Spleen (tissue), 11 donors: ENCODE data around the gene HSP90AB1. TPM values are rescaled to one million over a fixed set of nuclear protein-coding genes. Genes with fewer than 3 reads are reported as not detected.

Experiments
- DNase-seq: peaks from one replicate; pipeline ENCODE4 v3.0.0-alpha.2; 2020
- H3K27ac ChIP-seq, 8 donors: fragments of 200-600 bp; sonication (generic) in 7 of 8; 1 replicate in 4 of 8; 2 replicates in 4 of 8; pipeline versions ENCODE4 v1.5.0 to v1.8.0; 2016 to 2021; ENCODE audit warnings: inconsistent platforms in 4 of 8, mild to moderate bottlenecking in 4 of 8, moderate library complexity in 1 of 8
- H3K27me3 ChIP-seq, 7 donors: fragments of 200-600 bp; sonication (generic) in 6 of 7; replicated peaks in 1 of 7; 1 replicate in 4 of 7; 2 replicates in 3 of 7; pipeline versions ENCODE4 v1.5.0 to v1.8.0; 2016 to 2021; ENCODE audit warnings: inconsistent platforms in 3 of 7, mild to moderate bottlenecking in 1 of 7
- H3K36me3 ChIP-seq, 6 donors: fragments of 200-600 bp; sonication (generic) in 5 of 6; 1 replicate in 4 of 6; 2 replicates in 2 of 6; pipeline versions ENCODE4 v1.5.0 to v1.8.0; 2016 to 2021; ENCODE audit warnings: inconsistent platforms in 2 of 6
- H3K4me1 ChIP-seq, 6 donors: fragments of 200-600 bp; sonication (generic) in 5 of 6; 1 replicate in 3 of 6; 2 replicates in 3 of 6; pipeline versions ENCODE4 v1.5.0 to v1.8.0; 2016 to 2021; ENCODE audit warnings: inconsistent platforms in 3 of 6
- H3K4me3 ChIP-seq, 8 donors: fragments of 200-600 bp; sonication (generic) in 7 of 8; 1 replicate in 4 of 8; 2 replicates in 4 of 8; pipeline versions ENCODE4 v1.5.0 to v1.8.0; 2016 to 2021; ENCODE audit warnings: inconsistent platforms in 4 of 8, mild to moderate bottlenecking in 4 of 8, moderate library complexity in 2 of 8
- H3K9me3 ChIP-seq, 8 donors: fragments of 200-600 bp; sonication (generic) in 7 of 8; 1 replicate in 4 of 8; 2 replicates in 4 of 8; pipeline versions ENCODE4 v1.5.0 to v1.8.0; 2016 to 2021; ENCODE audit warnings: inconsistent platforms in 4 of 8
- CTCF ChIP-seq, 11 experiments: fragments of 200-600 bp in 7 of 11; fragments of 450-650 bp in 4 of 11; sonication (generic) in 4 of 11; IDR thresholded peaks in 8 of 11; conservative IDR thresholded peaks in 3 of 11; 1 replicate in 7 of 11; 2 replicates in 4 of 11; pipeline versions ENCODE4 v1.4.0 to v1.8.0; 2016 to 2021; ENCODE audit warnings: antibody characterized with exemption in 11 of 11, inconsistent platforms in 4 of 11, mild to moderate bottlenecking in 1 of 11
- POLR2A ChIP-seq, 3 donors: fragments of 450-650 bp; IDR thresholded peaks; one replicate each; pipeline ENCODE4 v1.5.1; 2017; ENCODE audit warnings: antibody characterized with exemption in 3 of 3, mild to moderate bottlenecking in 1 of 3
- POLR2AphosphoS5 ChIP-seq, 3 donors: sonication (generic); formaldehyde crosslinking; IDR thresholded peaks; one replicate each; pipeline ENCODE4 v1.5.1; 2017; ENCODE audit warnings: antibody characterized with exemption in 3 of 3
- WGBS, 5 donors: extraction: QIAGEN DNeasy Blood & Tissue Kit in 3 of 5; methylation state at CpG; one replicate each; pipeline versions ENCODE4 v1.1.5 to v1.1.7; 2013 to 2018; 5-methylcytosine and 5-hydroxymethylcytosine counted together
- intact Hi-C: fragments of 100-400 bp; cut with DNase I; formaldehyde crosslinking; loops from one replicate; pipeline ENCODE4 v1.15.0; 2023; ENCODE audit warnings: low total_unique reads
- polyA plus RNA-seq, 3 donors: library from polyadenylated mRNA; stranded (reverse); fragments of 200-250 nt; gene quantifications; one replicate each; pipeline ENCODE4 v1.2.1, GENCODE V29; 2013
- total RNA-seq, 7 donors: library from RNA; depleted of rRNA in 3 of 7; stranded (reverse); fragments of >200 nt in 3 of 7; fragmentation: NEBNext Ultra II Directional in 4 of 7; extraction: Animal tissue kit (Norgen Biotek cat#: 25700) in 4 of 7; gene quantifications; one replicate each; pipeline versions ENCODE4 v1.1.0 to v1.2.1, GENCODE V29; 2016 to 2021
- donor health status: healthy with polysubstance abuse.
- donor health status: DM: no; HTN: no; CAD: no; lungs with moderate emphysema.
- donor health status: DM: no; HTN: no; CAD: no.
- donor health status: Bipolar disorder and iron deficiency.
- donor health status: healthy.
- donor health status: DM: no; HTN: no; CAD: no.
- donor health status: DM: yes; HTN: yes; CAD: no.

The HSP90AB1 gene
- total and polyA plus RNA-seq, 10 donors, result 196 to 546 (median 386) TPM

- Histone ChIP-seq H3K4me1 (peaks cover 9 to 59% (median 26%) of the 10 kb centered on the region in 6 donors), H3K27me3 (no peaks in the 10 kb centered on the region), H3K36me3 (peaks cover 0 to 3% (median 0%) of the 10 kb centered on the region in 6 donors), H3K9me3 (no peaks in the 10 kb centered on the region), H3K4me3 (peak overlapping the region; percentile 34 to 79 (median 50)), H3K27ac (peak overlapping the region; percentile 84 to 97 (median 94))
- intact Hi-C loops, result loop anchor here (10.0 kb wide), 2 partner anchors 63 to 143 kb away; no protein-coding TSS in a partner anchor
- 2 to 7% (median 3%) methylated on average over 17 to 42 of the region's 42 CpGs for WGBS, 5 donors
- peak in 2 of 3 donors; percentile 5 to 9 for TF ChIP-seq POLR2A (IDR thresholded peaks at IDR 0.05)
- TF ChIP-seq CTCF (IDR thresholded peaks at IDR 0.05 in 8 of 11, conservative IDR thresholded peaks at IDR 0.05 in 3 of 11), result peak; percentile 94 to 99 (median 98)
- peak; percentile 86 to 95 (median 88) for TF ChIP-seq POLR2AphosphoS5 (IDR thresholded peaks at IDR 0.05)
- peak; percentile 96 for DNase-seq
Observed at GRCh38 chr6:44237813-44238433, 9.0 kb upstream of the HSP90AB1 start.

- DNase-seq, result peak; percentile 28
- Histone ChIP-seq H3K27me3 (no peaks in the 10 kb centered on the region), H3K36me3 (no peaks in the 10 kb centered on the region), H3K9me3 (no peaks in the 10 kb centered on the region), H3K27ac (peak overlapping the region in 1 of 8 donors; percentile 93), H3K4me3 (no peak overlapping the region), H3K4me1 (peaks cover 9 to 50% (median 23%) of the 10 kb centered on the region in 6 donors)
- intact Hi-C loops, result loop anchor here (10.0 kb wide), 2 partner anchors 64 to 144 kb away; no protein-coding TSS in a partner anchor
- WGBS, 5 donors, result 85 to 89% (median 87%) methylated on average over 7 of the region's 7 CpGs
- TF ChIP-seq POLR2A (IDR thresholded peaks at IDR 0.05) (no peak), POLR2AphosphoS5 (IDR thresholded peaks at IDR 0.05) (no peak), CTCF (IDR thresholded peaks at IDR 0.05 in 8 of 11, conservative IDR thresholded peaks at IDR 0.05 in 3 of 11) (no peak)
Observed at GRCh38 chr6:44238687-44239350, 8.1 kb upstream of the HSP90AB1 start.

GRCh38 chr6:44243345-44243744 is 3.6 kb upstream of the HSP90AB1 start:
- TF ChIP-seq CTCF (IDR thresholded peaks at IDR 0.05 in 8 of 11, conservative IDR thresholded peaks at IDR 0.05 in 3 of 11) (no peak), POLR2A (IDR thresholded peaks at IDR 0.05) (no peak), POLR2AphosphoS5 (IDR thresholded peaks at IDR 0.05) (no peak)
- Histone ChIP-seq H3K4me1 (peaks cover 4 to 26% (median 12%) of the 10 kb centered on the region in 6 donors), H3K27me3 (no peaks in the 10 kb centered on the region), H3K36me3 (peaks cover 0 to 4% (median under 1%) of the 10 kb centered on the region in 6 donors), H3K27ac (no peak overlapping the region), H3K9me3 (no peaks in the 10 kb centered on the region), H3K4me3 (no peak overlapping the region)
- intact Hi-C loops, result no loop called here
- WGBS, 5 donors, result 93 to 97% (median 95%) methylated on average over 7 of the region's 7 CpGs
- no peak for DNase-seq

- TF ChIP-seq POLR2A (IDR thresholded peaks at IDR 0.05) (no peak), CTCF (IDR thresholded peaks at IDR 0.05 in 8 of 11, conservative IDR thresholded peaks at IDR 0.05 in 3 of 11) (no peak), POLR2AphosphoS5 (IDR thresholded peaks at IDR 0.05) (no peak)
- Histone ChIP-seq H3K4me3 (peak overlapping the region in 7 of 8 donors; percentile 59 to 99 (median 90)), H3K27ac (peak overlapping the region; percentile 94 to 99 (median 98)), H3K4me1 (peaks cover 19 to 42% (median 31%) of the 10 kb centered on the region in 6 donors), H3K27me3 (no peaks in the 10 kb centered on the region), H3K36me3 (peaks cover 4 to 25% (median 21%) of the 10 kb centered on the region in 6 donors), H3K9me3 (no peaks in the 10 kb centered on the region)
- 70 to 87% (median 77%) methylated on average over 12 of the region's 12 CpGs for WGBS, 5 donors
- no peak for DNase-seq
- intact Hi-C loops, result no loop called here
Observed at GRCh38 chr6:44245391-44245911, 1.4 kb upstream of the HSP90AB1 start.
